NCI-H128 (cell line): ENCODE data around the gene IGFL4.

Source experiments
- DNase-seq: peaks from one replicate; lab custom pipeline; 2025; ENCODE audit not compliant: unreplicated experiment; lab: John Stamatoyannopoulos, UW

Gene IGFL4

GRCh38 chr19:46022061-46022430 is 18.8 kb downstream of the IGFL4 start:
- no peak for DNase-seq

GRCh38 chr19:46021531-46022041 is 19.2 kb downstream of the IGFL4 start:
- DNase-seq = no peak

DNA sequence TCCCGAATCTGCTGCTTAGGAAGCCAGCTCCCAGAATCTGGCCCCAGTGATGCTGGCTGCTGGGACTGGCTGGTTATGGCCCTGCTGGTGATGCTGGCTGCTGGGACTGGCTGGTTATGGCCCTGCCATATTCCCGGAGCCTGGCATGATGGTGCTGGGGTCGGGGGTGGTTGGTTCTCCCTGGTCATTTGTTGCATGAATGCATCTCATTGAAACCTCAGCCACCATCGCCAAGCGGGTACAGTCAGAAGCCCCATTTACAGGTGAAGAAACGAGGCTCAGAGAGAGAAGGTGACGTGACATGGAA is 20.0 kb downstream of the IGFL4 start:
- no peak for DNase-seq

DNA sequence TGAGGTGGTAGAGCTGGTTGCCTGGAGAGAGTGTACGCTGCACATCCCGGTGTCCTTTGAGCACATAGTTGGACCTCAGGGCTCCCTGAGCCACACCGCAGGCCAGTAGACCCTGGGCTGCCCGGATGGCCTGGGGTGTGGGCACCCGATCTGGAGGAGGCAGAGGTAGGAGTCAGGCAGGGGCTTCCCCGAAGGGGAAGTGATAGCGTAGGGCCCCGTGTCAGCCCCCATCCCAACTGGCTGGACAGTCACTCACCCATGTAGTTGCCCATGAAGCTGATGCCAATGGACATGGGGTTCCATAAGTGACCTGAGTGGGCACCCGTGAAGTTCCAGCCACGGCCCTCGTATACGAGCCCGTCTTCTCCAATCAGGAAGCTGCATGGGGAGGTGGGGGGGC is 21.5 kb downstream of the IGFL4 start:
- no peak for DNase-seq

DNA sequence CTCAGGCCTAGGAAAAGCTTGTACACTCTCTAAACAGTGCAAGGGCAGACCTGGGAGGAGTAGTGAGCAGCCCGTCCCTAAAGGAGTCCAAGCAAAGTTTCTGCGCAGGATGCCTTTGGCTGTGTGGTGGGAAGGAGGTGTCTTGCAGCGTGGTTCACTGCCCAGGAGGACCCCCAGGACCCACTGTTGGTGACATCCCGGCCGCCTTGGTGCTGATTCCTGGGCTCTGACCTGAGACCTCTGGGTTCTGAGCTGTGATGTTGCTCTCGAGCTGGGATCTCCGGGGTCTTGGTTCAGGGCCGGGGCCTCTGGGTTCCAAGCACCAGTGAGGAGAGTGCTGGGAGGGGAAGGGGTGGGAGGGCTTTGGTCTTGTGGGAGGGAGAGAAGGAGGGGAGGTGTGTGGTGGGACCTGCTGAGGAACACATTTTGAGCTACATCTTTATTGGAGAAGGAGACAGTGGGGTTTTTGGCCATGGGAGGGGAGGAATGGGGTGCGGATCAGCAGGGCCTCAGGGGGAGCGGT is 22.0 kb downstream of the IGFL4 start:
- no peak for DNase-seq

GRCh38 chr19:46017874-46018675 is 22.7 kb downstream of the IGFL4 start:
- DNase-seq = no peak

- no peak for DNase-seq
Measured at GRCh38 chr19:46017095-46017429, 23.7 kb downstream of the IGFL4 start.

- DNase-seq = peak; percentile 68
Measured at GRCh38 chr19:46016426-46017094, 24.2 kb downstream of the IGFL4 start.

GRCh38 chr19:46015687-46016425 is 24.9 kb downstream of the IGFL4 start:
- DNase-seq = no peak

DNA sequence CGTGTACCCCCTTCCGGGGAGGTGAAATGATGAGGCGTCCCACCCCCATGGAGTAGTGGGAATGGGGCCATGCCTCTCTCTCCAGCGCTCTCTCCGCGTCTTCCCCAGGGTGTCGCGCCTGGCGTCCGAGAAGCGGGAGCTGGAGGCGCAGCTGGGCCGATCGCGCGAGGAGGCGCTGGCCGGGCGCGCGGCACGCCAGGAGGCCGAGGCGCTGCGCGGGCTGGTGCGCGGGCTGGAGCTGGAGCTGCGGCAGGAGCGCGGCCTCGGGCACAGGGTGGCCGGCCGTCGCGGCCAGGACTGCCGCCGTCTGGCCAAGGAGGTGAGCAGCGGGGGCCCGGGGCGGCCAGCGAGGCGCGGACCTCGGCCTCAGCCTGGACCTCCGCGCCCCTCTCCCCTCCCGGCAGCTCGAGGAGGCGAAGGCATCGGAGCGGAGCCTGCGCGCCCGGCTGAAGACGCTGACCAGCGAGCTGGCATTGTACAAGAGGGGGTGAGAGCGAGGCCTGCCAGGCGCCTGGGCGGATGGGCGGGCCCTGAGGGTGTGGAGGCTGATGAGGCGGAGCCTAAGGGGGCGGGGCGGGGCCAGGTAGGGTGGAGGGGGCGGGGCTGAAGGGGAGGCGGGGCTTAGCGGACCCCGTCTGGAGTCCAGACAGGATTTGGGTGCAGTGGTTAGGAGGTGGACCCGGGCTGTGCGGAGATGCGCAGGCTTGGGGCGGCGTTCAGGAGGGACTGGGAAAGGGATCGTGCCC is 25.7 kb downstream of the IGFL4 start:
- peak; percentile 52 for DNase-seq

DNA sequence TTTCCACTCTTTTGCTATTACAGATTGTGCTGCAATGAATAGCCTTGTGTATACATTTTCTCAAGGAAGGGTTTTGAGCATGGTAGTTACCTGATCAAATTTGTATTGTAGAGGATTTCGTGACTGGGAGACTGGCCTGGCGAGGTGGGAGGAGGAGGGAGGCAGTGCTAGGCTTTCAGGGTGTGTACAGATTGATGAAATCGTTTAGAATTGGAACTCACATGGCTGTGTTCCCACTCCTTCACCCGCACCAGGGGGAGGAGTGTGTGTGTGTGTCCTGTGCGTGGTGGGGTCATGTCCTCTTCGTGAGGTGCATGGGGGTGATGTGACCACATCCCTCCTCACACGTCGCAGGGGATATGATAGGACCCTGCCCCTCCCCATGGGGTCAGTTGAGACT is 26.3 kb downstream of the IGFL4 start:
- DNase-seq = no peak

GRCh38 chr19:46009530-46010510 is 31.0 kb downstream of the IGFL4 start:
- DNase-seq = peak; percentile 28

GRCh38 chr19:46006411-46006810 is 34.4 kb downstream of the IGFL4 start:
- DNase-seq = no peak

DNA sequence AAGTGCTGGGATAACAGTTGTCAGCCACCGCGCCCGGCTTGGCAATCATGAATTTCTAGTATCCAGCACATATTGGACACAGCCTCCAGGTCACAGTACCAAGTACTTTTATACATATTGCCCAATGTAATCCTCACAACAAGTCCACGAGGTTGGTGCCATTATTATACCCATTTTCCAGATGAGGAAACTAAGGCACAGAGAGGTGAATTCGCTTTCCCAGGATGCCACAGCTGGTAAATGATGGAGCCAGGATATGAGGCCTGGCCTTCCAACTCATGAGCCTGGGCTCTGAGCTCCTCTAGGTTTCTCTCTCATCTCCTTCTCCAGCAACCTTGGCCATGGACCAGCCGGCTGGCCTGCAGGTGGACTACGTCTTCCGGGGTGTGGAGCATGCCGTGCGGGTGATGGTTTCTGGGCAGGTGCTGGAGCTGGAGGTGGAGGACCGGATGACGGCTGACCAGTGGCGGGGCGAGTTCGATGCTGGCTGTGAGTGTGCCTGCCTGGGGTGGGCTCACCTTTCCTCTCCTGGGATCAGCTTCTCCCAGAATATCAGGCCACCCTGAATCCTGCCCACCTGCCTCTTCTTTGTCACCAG is 38.0 kb downstream of the IGFL4 start:
- no peak for DNase-seq

GRCh38 chr19:46000491-46001246 is 40.1 kb downstream of the IGFL4 start:
- DNase-seq = no peak

DNA sequence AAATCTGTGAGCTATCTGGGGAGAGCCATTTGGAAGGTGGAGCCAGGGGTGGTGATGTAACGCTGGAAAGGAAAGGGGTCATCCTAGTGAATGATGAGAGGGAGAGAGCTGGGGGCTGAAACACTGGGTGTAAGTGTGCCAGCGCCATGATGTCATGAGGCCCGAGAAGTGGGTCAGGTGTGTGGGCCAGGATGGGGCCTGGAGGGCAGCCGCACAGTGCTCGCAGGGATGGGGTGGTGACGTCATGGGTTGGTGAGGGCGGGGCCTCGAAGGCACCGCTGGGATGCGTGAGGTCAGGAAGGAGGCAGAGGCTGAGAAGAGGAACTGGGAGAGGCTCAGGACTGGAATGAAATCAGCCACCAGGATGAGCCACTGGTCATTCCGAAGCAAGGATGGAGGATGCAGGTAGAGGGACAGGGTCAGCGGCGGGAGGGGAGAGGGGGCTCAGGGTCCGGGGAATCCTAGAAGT is 41.1 kb downstream of the IGFL4 start:
- DNase-seq = no peak

DNA sequence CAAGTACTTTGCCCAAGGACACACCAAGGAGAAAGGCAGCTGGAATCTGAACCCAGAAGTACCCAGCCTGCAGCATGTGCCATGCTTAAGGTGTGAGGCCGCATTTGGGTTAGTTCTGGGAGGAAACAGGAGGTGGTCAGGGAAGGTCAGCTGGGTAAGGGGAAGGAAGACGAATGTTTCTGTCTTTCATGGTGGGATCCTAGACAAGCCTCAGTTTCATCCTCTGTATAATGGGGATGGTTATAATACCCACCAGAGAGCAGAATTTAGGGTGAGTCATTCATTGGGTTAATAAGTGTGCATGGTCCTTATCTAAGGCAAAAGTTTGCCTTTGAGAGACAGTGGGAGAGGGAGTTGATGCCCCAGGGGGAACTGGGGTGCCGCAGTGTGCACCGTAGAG is 42.0 kb downstream of the IGFL4 start:
- no peak for DNase-seq

DNA sequence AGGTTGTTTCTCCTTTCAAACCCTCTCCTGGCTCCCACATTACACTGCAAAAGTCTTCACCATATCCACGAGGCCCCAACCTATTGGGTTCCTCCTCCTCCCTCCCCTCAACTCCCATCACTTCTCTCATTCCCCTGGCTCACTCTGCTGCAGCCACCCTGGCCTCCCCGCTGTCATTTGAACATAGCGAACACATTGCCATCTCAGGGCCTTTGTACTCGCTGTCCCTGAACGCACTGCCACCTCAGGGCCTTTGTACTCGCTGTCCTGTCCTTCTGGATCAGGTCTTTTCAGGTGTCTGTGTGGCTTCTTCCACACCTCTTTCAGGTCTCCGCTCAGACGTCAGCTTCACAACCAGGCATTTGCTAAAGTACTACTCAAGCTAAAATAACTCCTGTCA is 43.9 kb downstream of the IGFL4 start:
- DNase-seq = no peak
